ENCODE measurements around the gene TAS1R2.
A peak's percentile ranks its signal among the peaks of the same experiment; 100 is the strongest.

DNA sequence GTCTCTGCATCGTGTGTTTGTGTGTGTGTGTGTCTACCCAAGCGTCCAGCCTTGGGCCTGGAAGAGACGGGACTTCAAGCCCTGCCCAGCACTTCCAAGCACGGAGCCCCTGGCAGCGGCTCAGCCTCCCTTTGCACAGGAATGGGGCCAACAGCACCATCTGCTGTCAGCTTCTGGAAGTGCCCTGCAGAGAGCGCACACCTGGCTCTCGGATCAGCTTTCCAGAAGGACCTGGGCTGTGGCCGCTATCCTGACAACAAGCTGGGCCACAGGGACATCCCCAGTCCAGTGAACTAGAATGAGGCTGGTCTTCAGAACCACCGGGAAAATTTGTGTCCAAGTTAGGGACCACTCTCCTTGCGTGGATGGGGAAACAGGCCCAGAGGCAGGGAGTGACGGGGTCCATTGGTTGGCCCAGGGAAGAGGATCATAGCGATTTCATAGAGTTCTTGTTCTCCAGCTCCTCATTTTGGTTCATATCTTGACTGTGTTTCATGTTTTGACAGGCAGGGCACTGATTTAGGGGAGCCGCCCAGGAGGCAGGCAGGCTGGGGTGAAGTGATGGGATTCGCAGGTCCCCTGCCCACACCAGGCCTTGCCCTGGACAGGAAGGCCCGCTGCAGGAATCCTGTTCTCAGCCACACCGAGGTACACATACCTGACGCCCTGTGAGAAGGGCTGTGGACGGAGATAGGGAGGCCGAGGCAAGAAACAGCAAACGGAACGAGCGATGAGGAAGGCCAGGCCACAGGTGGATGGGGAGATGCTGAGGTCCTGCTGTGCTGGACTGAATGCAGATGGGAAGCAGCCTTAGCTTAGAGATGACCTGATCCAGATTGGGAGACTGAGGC lies 38.4 kb downstream of the TAS1R2 start:
- TF ChIP-seq, protein P1, sequence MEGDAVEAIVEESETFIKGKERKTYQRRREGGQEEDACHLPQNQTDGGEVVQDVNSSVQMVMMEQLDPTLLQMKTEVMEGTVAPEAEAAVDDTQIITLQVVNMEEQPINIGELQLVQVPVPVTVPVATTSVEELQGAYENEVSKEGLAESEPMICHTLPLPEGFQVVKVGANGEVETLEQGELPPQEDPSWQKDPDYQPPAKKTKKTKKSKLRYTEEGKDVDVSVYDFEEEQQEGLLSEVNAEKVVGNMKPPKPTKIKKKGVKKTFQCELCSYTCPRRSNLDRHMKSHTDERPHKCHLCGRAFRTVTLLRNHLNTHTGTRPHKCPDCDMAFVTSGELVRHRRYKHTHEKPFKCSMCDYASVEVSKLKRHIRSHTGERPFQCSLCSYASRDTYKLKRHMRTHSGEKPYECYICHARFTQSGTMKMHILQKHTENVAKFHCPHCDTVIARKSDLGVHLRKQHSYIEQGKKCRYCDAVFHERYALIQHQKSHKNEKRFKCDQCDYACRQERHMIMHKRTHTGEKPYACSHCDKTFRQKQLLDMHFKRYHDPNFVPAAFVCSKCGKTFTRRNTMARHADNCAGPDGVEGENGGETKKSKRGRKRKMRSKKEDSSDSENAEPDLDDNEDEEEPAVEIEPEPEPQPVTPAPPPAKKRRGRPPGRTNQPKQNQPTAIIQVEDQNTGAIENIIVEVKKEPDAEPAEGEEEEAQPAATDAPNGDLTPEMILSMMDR (IDR thresholded peaks at IDR 0.05; ENCODE audit: control extremely low read depth in 1 of 3, insufficient read depth in 1 of 3, low read depth in 1 of 3, low read length in 3 of 3) = peak; percentile 93 to 99 (median 94)
- TF ChIP-seq POLR2A (IDR thresholded peaks at IDR 0.05; ENCODE audit: control extremely low read depth in 1 of 2, low read depth in 2 of 2, low read length in 2 of 2) (no peak), EP300 (IDR thresholded peaks at IDR 0.05; ENCODE audit: borderline replicate concordance in 1 of 2, low read depth in 2 of 2, low read length in 2 of 2) (no peak), SUZ12 (IDR thresholded peaks at IDR 0.05; ENCODE audit: low read length) (no peak), YY1 (IDR thresholded peaks at IDR 0.05; ENCODE audit: low read depth, low read length) (0 out of 2 replicates have a peak, but pooled peaks have one; percentile 29), PHF8 (conservative IDR thresholded peaks at IDR 0.05; ENCODE audit: low read depth, low read length) (no peak), CHD2 (IDR thresholded peaks at IDR 0.05; ENCODE audit: low read length) (no peak), SIX5 (IDR thresholded peaks at IDR 0.05; ENCODE audit: low read depth, low read length) (no peak)
